Uterus (tissue), 2 donors: ENCODE data around the gene CHCHD3.

Source experiments
- POLR2A ChIP-seq, 2 donors: fragments of 450-650 bp; IDR thresholded peaks; one replicate each; pipeline ENCODE4 v1.6.1; 2016; ENCODE audit warnings: antibody characterized with exemption in 2 of 2, mild to moderate bottlenecking in 1 of 2, moderate library complexity in 1 of 2
- TF ChIP-seq, protein P1 (sequence below), 4 experiments: fragments of 200-600 bp in 2 of 4; fragments of 450-650 bp in 2 of 4; sonication (generic) in 2 of 4; IDR thresholded peaks; one replicate each; pipeline ENCODE4 v1.5.1; 2016 to 2019; ENCODE audit warnings: antibody characterized with exemption in 4 of 4, mild to moderate bottlenecking in 2 of 4, moderate library complexity in 1 of 4

DNA sequence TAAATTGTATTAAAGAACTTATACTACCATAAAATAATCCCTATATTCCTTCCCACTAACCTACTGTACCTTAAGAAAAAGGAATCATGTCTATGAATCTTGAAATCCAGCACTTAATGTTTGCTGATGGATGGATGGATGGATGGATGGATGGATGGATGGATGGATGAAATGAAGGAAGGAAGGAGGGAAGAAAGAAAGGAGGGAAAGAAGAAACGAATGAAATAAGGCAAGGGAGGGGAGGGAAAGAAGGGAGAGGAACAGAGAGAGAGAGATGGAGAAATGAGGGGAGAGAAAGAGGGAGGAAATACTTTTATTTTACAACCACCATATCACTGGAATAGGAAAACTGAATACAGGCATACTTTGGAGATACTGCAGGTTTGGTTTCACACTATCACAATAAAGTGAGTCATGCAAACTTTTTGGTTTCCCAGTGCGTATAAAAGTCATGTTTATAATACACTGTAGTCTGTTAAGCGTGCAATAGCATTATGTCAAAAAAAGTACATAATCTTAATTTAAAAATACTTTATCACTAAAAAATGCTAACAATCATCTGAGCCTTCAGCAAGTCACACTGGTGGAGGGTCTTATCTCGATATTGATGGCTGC lies 219.8 kb downstream of the CHCHD3 start:
- TF ChIP-seq, protein P1, sequence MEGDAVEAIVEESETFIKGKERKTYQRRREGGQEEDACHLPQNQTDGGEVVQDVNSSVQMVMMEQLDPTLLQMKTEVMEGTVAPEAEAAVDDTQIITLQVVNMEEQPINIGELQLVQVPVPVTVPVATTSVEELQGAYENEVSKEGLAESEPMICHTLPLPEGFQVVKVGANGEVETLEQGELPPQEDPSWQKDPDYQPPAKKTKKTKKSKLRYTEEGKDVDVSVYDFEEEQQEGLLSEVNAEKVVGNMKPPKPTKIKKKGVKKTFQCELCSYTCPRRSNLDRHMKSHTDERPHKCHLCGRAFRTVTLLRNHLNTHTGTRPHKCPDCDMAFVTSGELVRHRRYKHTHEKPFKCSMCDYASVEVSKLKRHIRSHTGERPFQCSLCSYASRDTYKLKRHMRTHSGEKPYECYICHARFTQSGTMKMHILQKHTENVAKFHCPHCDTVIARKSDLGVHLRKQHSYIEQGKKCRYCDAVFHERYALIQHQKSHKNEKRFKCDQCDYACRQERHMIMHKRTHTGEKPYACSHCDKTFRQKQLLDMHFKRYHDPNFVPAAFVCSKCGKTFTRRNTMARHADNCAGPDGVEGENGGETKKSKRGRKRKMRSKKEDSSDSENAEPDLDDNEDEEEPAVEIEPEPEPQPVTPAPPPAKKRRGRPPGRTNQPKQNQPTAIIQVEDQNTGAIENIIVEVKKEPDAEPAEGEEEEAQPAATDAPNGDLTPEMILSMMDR (IDR thresholded peaks at IDR 0.05) = no peak
- no peak for TF ChIP-seq POLR2A (IDR thresholded peaks at IDR 0.05)
